ENCODE data around the gene TPP2. TPM values are rescaled to one million over a fixed set of nuclear protein-coding genes. Genes with fewer than 3 reads are reported as not detected.

Gene TPP2
- total RNA-seq, 4 donors from 2014 or later: 19.9 to 39.9 (median 25.1) TPM

- intact Hi-C loops (cut with DNase I): no loop called here
- H3K27ac ChIP-seq: no peak overlapping the region
- H3K4me1 ChIP-seq: peaks cover 0 to 18% (median 0%) of the 10 kb centered on the region in 3 donors
- H3K9me3 ChIP-seq: peaks cover 0 to 8% (median 0%) of the 10 kb centered on the region in 3 donors
- 80 to 88% methylated on average over 1 to 3 of the region's 3 CpGs for WGBS, 2 donors
- TF ChIP-seq, protein P1, sequence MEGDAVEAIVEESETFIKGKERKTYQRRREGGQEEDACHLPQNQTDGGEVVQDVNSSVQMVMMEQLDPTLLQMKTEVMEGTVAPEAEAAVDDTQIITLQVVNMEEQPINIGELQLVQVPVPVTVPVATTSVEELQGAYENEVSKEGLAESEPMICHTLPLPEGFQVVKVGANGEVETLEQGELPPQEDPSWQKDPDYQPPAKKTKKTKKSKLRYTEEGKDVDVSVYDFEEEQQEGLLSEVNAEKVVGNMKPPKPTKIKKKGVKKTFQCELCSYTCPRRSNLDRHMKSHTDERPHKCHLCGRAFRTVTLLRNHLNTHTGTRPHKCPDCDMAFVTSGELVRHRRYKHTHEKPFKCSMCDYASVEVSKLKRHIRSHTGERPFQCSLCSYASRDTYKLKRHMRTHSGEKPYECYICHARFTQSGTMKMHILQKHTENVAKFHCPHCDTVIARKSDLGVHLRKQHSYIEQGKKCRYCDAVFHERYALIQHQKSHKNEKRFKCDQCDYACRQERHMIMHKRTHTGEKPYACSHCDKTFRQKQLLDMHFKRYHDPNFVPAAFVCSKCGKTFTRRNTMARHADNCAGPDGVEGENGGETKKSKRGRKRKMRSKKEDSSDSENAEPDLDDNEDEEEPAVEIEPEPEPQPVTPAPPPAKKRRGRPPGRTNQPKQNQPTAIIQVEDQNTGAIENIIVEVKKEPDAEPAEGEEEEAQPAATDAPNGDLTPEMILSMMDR (IDR thresholded peaks at IDR 0.05): no peak
- H3K36me3 ChIP-seq: peaks cover 0 to 61% (median 6%) of the 10 kb centered on the region in 3 donors
- no peaks in the 10 kb centered on the region for H3K27me3 ChIP-seq
- no peak overlapping the region for H3K4me3 ChIP-seq
- DNase-seq: no peak
Observed at GRCh38 chr13:102658660-102659059, 61.9 kb downstream of the TPP2 start.

DNA sequence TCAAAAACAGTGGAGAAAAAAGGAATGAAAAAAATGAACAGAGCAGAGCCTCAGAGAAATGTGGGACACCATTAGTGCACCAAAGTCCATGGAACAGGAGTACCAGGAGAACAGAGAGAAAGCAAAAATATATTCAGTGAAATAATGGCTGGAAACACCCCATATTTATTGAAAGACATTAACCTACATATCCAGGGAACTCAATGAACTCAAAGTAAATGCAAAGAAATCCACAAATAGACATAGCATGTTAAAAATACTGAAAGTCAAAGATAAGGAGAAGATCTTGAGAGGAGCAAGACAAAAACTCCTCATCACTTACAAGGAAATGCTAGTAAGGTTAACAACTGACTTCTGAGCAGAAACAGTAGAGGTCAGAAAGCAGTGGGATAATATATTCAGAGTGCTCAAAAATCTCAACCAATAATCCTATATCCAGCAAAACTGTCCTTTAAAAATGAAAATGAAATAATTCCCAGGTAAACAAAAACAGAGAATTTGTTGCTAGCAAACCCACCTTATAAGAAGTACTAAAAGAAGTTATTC is 62.5 kb downstream of the TPP2 start:
- no peaks in the 10 kb centered on the region for H3K27me3 ChIP-seq
- H3K9me3 ChIP-seq: peaks cover 0 to 8% (median 0%) of the 10 kb centered on the region in 3 donors
- H3K4me1 ChIP-seq: peaks cover 0 to 18% (median 0%) of the 10 kb centered on the region in 3 donors
- no peak overlapping the region for H3K27ac ChIP-seq
- DNase-seq: no peak
- no peak overlapping the region for H3K4me3 ChIP-seq
- intact Hi-C loops (cut with DNase I): no loop called here
- H3K36me3 ChIP-seq: peaks cover 0 to 63% (median 6%) of the 10 kb centered on the region in 3 donors
- TF ChIP-seq POLR2A (IDR thresholded peaks at IDR 0.05): no peak
- TF ChIP-seq, protein P1 (IDR thresholded peaks at IDR 0.05): no peak

GRCh38 chr13:102667023-102667422 is 70.2 kb downstream of the TPP2 start:
- no peak for DNase-seq
- Histone ChIP-seq H3K36me3 (peaks cover 5 to 90% (median 10%) of the 10 kb centered on the region in 3 donors), H3K27ac (no peak overlapping the region), H3K4me1 (no peaks in the 10 kb centered on the region), H3K27me3 (no peaks in the 10 kb centered on the region), H3K9me3 (peaks cover 0 to 13% (median 4%) of the 10 kb centered on the region in 3 donors), H3K4me3 (no peak overlapping the region)
- no peak for TF ChIP-seq POLR2A (IDR thresholded peaks at IDR 0.05)
- TF ChIP-seq, protein P1 (IDR thresholded peaks at IDR 0.05): no peak
- intact Hi-C loops (cut with DNase I): no loop called here

GRCh38 chr13:102667911-102668310 is 71.1 kb downstream of the TPP2 start:
- peaks cover 5 to 97% (median 10%) of the 10 kb centered on the region in 3 donors for H3K36me3 ChIP-seq
- peaks cover 0 to 13% (median 4%) of the 10 kb centered on the region in 3 donors for H3K9me3 ChIP-seq
- H3K27me3 ChIP-seq: no peaks in the 10 kb centered on the region
- no peak overlapping the region for H3K4me3 ChIP-seq
- DNase-seq: no peak
- no peaks in the 10 kb centered on the region for H3K4me1 ChIP-seq
- WGBS, 2 donors: 91 to 100% methylated on average over 4 of the region's 4 CpGs
- intact Hi-C loops (cut with DNase I): no loop called here
- H3K27ac ChIP-seq: no peak overlapping the region
- TF ChIP-seq, protein P1 (IDR thresholded peaks at IDR 0.05): no peak
- TF ChIP-seq POLR2A (IDR thresholded peaks at IDR 0.05): no peak

GRCh38 chr13:102670130-102670529 is 73.3 kb downstream of the TPP2 start:
- no peak for DNase-seq
- peaks cover 0 to 13% (median 4%) of the 10 kb centered on the region in 3 donors for H3K9me3 ChIP-seq
- no peaks in the 10 kb centered on the region for H3K27me3 ChIP-seq
- H3K4me1 ChIP-seq: no peaks in the 10 kb centered on the region
- WGBS, 2 donors: 64 to 71% methylated on average over 5 of the region's 5 CpGs
- TF ChIP-seq, protein P1 (IDR thresholded peaks at IDR 0.05): no peak
- TF ChIP-seq POLR2A (IDR thresholded peaks at IDR 0.05): no peak
- H3K27ac ChIP-seq: no peak overlapping the region
- H3K36me3 ChIP-seq: peaks cover 5 to 97% (median 10%) of the 10 kb centered on the region in 3 donors
- intact Hi-C loops (cut with DNase I): no loop called here
- no peak overlapping the region for H3K4me3 ChIP-seq

Measured in esophagus squamous epithelium (tissue), 5 donors.